NCI-H226 (cell line): ENCODE data around the gene GNG13.
"Not testable (repeated sequence)": the region's sequence is repeated elsewhere in the genome, so short reads cannot be mapped to it uniquely, and the experiment has no call there.

ENCODE experiments used
- DNase-seq: peaks from one replicate; pipeline ENCODE4 v3.0.0-alpha.2; 2015

The GNG13 gene

GRCh38 chr16:776298-776697 lies 24.2 kb downstream of the GNG13 start:
- DNase-seq = not testable (repeated sequence)

- DNase-seq = no peak
Observed at GRCh38 chr16:775236-775796, 25.2 kb downstream of the GNG13 start.

- DNase-seq = no peak
Observed at GRCh38 chr16:774086-775001, 26.2 kb downstream of the GNG13 start.

DNA sequence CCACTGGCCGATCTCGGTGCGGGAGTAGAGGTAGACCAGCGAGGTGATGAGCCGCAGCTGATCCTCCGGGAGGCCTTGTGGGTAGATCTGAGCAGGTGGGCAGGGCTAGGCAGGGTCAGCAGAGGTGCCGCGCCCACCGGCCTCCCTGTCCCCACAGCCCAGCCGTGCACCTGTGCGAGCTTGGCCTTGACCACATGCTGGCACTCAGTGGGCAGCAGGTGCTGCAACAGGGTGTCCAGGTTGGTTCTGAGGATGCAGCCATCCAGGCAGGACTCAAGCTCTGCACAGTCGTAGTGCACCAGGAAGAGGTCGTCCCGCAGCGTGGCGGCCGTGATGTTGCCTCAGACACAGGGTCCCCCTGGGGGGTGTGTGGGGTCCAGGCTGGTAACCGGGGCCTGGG lies 27.6 kb downstream of the GNG13 start:
- DNase-seq = no peak

GRCh38 chr16:770411-770810 lies 30.1 kb downstream of the GNG13 start:
- no peak for DNase-seq

GRCh38 chr16:769934-770333 lies 30.6 kb downstream of the GNG13 start:
- DNase-seq = no peak

GRCh38 chr16:769184-769784 lies 31.2 kb downstream of the GNG13 start:
- no peak for DNase-seq

- DNase-seq = no peak
Observed at GRCh38 chr16:768428-768827, 32.1 kb downstream of the GNG13 start.

DNA sequence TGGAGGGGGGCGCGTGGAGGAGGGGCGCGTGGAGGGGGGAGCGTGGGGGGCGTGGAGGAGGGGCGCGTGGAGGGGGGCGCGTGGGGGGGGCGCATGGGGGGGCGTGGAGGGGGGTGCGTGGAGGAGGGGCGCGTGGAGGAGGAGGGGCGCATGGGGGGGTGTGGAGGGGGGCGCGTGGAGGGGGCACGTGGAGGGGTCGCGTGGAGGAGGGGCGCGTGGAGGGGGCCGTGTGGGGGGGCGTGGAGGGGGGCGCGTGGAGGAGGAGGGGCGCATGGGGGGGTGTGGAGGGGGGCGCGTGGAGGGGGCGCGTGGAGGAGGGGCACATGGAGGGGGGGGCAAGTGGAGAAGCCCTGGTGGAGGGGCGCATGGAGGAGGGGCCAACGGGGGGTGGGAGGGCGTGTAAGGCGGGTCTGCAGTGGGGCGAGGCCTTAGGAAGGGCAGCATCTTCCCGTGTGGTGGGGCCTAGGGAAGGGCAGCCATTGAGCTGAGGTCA lies 32.7 kb downstream of the GNG13 start:
- no peak for DNase-seq

- no peak for DNase-seq
Observed at GRCh38 chr16:766820-767640, 33.5 kb downstream of the GNG13 start.

DNA sequence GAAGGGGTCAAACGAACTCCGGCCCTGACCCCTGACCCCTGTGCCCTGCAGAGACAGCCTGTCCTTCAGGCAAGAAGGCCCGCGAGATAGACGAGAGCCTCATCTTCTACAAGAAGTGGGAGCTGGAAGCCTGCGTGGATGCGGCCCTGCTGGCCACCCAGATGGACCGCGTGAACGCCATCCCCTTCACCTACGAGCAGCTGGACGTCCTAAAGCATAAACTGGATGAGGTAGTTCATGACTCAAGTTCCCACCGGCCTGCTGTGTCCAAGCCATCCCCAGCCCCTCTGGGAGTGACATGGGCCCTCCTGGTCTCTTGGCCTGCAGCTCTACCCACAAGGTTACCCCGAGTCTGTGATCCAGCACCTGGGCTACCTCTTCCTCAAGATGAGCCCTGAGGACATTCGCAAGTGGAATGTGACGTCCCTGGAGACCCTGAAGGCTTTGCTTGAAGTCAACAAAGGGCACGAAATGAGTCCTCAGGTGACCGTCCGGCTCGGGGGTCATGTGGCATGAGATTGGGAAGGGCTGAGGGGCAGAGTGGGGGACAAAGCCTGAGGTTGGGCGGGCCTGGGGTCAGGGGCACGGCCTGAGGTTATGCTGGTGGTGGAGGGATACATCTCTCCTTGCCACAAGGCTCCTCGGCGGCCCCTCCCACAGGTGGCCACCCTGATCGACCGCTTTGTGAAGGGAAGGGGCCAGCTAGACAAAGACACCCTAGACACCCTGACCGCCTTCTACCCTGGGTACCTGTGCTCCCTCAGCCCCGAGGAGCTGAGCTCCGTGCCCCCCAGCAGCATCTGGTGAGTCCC lies 34.3 kb downstream of the GNG13 start:
- DNase-seq = no peak

DNA sequence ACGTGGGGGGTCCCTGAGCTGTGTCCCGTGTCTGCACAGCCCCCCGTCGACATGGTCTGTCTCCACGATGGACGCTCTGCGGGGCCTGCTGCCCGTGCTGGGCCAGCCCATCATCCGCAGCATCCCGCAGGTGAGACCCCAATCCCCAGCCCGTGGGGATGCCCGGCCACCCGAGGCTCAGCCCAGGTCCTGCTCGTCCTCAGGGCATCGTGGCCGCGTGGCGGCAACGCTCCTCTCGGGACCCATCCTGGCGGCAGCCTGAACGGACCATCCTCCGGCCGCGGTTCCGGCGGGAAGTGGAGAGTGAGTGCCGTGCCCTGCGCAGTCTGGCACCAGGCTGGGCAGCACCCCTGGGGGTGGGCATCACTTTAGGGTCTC lies 35.1 kb downstream of the GNG13 start:
- DNase-seq = no peak

GRCh38 chr16:764848-765487 lies 35.6 kb downstream of the GNG13 start:
- DNase-seq = no peak

- DNase-seq = no peak
Observed at GRCh38 chr16:764184-764750, 36.3 kb downstream of the GNG13 start.

GRCh38 chr16:763369-764183 lies 37.0 kb downstream of the GNG13 start:
- DNase-seq = no peak

GRCh38 chr16:762595-763268 lies 37.8 kb downstream of the GNG13 start:
- DNase-seq = no peak

GRCh38 chr16:761625-762513 lies 38.7 kb downstream of the GNG13 start:
- DNase-seq = no peak

- DNase-seq = peak; percentile 97
Observed at GRCh38 chr16:760545-761343, 39.8 kb downstream of the GNG13 start, which contains the start of gene MSLN. TSS of gene MSLN (plus strand) at chr16:760734. CDS start at chr16:762681, 1,947 bp downstream.
